ENCODE data around the gene MRPL52. TPM values are rescaled to one million over a fixed set of nuclear protein-coding genes. Genes with fewer than 3 reads are reported as not detected.
"Not testable (repeated sequence)": the region's sequence is repeated elsewhere in the genome, so short reads cannot be mapped to it uniquely, and the experiment has no call there.

The MRPL52 gene
- total and polyA plus RNA-seq, 4 donors, result 37.2 to 56.0 (median 48.2) TPM

DNA sequence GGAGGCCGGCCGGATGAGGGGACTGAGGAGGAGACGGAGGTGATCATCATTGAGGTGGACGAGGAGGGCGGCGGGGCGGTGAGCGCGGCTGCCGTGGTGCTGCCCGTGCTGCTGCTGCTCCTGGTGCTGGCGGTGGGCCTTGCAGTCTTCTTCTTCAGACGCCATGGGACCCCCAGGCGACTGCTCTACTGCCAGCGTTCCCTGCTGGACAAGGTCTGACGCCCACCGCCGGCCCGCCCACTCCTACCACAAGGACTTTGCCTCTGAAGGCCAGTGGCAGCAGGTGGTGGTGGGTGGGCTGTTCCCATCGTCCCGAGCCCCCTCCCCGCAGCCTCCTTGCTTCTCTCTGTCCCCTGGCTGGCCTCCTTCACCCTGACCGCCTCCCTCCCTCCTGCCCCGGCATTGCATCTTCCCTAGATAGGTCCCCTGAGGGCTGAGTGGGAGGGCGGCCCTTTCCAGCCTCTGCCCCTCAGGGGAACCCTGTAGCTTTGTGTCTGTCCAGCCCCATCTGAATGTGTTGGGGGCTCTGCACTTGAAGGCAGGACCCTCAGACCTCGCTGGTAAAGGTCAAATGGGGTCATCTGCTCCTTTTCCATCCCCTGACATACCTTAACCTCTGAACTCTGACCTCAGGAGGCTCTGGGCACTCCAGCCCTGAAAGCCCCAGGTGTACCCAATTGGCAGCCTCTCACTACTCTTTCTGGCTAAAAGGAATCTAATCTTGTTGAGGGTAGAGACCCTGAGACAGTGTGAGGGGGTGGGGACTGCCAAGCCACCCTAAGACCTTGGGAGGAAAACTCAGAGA lies 16.3 kb downstream of the MRPL52 start:
- intact Hi-C loops (cut with DNase I), result no loop called here
- Histone ChIP-seq H3K36me3 (ENCODE audit: control insufficient read depth in 1 of 2, insufficient read depth in 2 of 2, low read length in 1 of 2) (peaks cover 0 to 17% of the 10 kb centered on the region in 2 donors), H3K4me1 (ENCODE audit: control insufficient read depth in 1 of 2, insufficient read depth in 2 of 2, low read length in 2 of 2) (no peaks in the 10 kb centered on the region)

DNA sequence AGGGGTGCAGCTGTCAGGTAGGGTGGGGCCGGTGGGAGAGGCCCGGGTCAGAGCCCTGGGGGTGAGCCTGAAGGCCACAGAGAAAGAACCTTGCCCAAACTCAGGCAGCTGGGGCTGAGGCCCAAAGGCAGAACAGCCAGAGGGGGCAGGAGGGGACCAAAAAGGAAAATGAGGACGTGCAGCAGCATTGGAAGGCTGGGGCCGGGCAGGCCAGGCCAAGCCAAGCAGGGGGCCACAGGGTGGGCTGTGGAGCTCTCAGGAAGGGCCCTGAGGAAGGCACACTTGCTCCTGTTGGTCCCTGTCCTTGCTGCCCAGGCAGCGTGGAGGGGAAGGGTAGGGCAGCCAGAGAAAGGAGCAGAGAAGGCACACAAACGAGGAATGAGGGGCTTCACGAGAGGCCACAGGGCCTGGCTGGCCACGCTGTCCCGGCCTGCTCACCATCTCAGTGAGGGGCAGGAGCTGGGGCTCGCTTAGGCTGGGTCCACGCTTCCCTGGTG lies 17.2 kb downstream of the MRPL52 start:
- DNase-seq, result peak in 1 of 2 donors; percentile 61
- H3K4me1 ChIP-seq (ENCODE audit: control insufficient read depth in 1 of 2, insufficient read depth in 2 of 2, low read length in 2 of 2), result no peaks in the 10 kb centered on the region

More for the DNA sequence above, 16.3 kb downstream of the MRPL52 start:
- ATAC-seq (ENCODE audit: low FRiP score) (no peak), DNase-seq (peak in 1 of 2 donors; percentile 77)
- H3K4me3 ChIP-seq (ENCODE audit: low read length in 2 of 2), result no peak overlapping the region
- H3K9me3 ChIP-seq (ENCODE audit: control insufficient read depth, low read length), result no peaks in the 10 kb centered on the region
- peak overlapping the region in 1 of 2 donors; percentile 9 for H3K27ac ChIP-seq (ENCODE audit: low read depth in 1 of 2, low read length in 2 of 2)
- no peaks in the 10 kb centered on the region for H3K27me3 ChIP-seq (ENCODE audit: control insufficient read depth in 1 of 2, insufficient read depth in 2 of 2, low read length in 1 of 2)
- WGBS, 2 donors, result 75 to 77% methylated on average over 26 of the region's 26 CpGs

DNA sequence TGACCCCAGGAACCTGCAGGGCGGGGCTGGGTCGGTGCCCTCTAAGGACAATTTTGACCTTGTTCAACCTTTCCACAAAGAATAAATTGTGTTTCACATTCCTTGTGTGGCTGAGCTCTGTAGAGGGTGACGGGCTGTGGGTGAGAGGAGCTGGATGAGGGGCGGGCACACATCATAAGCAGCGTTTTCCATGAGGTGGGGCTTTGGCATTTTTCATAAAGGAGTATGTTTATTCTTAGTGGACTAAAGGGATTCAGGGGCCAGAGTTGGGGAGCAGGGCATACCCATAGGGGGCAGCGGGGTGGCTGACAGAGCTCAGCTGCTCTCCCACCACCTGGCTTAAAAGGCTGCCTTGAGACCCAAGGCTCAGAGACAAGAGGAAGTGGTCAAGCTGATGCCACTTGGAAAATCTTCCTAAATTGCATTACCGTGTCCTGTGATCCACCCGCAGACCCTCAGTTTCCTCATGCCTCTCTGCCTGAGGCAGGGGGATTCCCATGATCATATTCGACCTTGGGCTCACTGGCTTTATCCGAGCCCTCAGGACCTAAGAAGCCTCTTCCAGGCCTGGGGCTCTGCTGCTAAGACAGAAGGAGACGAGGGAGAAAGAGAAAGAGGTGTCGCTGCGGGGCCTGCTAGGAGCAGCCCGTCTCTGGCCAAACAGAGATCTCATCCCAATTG lies 18.1 kb downstream of the MRPL52 start:
- H3K4me1 ChIP-seq (ENCODE audit: control insufficient read depth in 1 of 2, insufficient read depth in 2 of 2, low read length in 2 of 2), result no peaks in the 10 kb centered on the region
- H3K27me3 ChIP-seq (ENCODE audit: control insufficient read depth in 1 of 2, insufficient read depth in 2 of 2, low read length in 1 of 2), result no peaks in the 10 kb centered on the region
- peak overlapping the region; percentile 73 to 95 for H3K27ac ChIP-seq (ENCODE audit: low read depth in 1 of 2, low read length in 2 of 2)
- WGBS, 2 donors, result 12 to 13% methylated on average over 14 of the region's 14 CpGs
- H3K9me3 ChIP-seq (ENCODE audit: control insufficient read depth, low read length), result no peaks in the 10 kb centered on the region
- H3K36me3 ChIP-seq (ENCODE audit: control insufficient read depth in 1 of 2, insufficient read depth in 2 of 2, low read length in 1 of 2), result peaks cover 0 to 14% of the 10 kb centered on the region in 2 donors
- peak; percentile 55 to 77 for DNase-seq
- no peak for ATAC-seq (ENCODE audit: low FRiP score)
- no peak overlapping the region for H3K4me3 ChIP-seq (ENCODE audit: low read length in 2 of 2)
- intact Hi-C loops (cut with DNase I), result no loop called here

More for the DNA sequence above, 17.2 kb downstream of the MRPL52 start:
- no peak overlapping the region for H3K4me3 ChIP-seq (ENCODE audit: low read length in 2 of 2)
- H3K9me3 ChIP-seq (ENCODE audit: control insufficient read depth, low read length), result no peaks in the 10 kb centered on the region
- 49 to 58% methylated on average over 10 to 11 of the region's 11 CpGs for WGBS, 2 donors
- H3K27me3 ChIP-seq (ENCODE audit: control insufficient read depth in 1 of 2, insufficient read depth in 2 of 2, low read length in 1 of 2), result no peaks in the 10 kb centered on the region
- ATAC-seq (ENCODE audit: low FRiP score), result no peak
- intact Hi-C loops (cut with DNase I), result no loop called here
- H3K27ac ChIP-seq (ENCODE audit: low read depth in 1 of 2, low read length in 2 of 2), result peak overlapping the region; percentile 33 to 37
- H3K36me3 ChIP-seq (ENCODE audit: control insufficient read depth in 1 of 2, insufficient read depth in 2 of 2, low read length in 1 of 2), result peaks cover 0 to 17% of the 10 kb centered on the region in 2 donors

DNA sequence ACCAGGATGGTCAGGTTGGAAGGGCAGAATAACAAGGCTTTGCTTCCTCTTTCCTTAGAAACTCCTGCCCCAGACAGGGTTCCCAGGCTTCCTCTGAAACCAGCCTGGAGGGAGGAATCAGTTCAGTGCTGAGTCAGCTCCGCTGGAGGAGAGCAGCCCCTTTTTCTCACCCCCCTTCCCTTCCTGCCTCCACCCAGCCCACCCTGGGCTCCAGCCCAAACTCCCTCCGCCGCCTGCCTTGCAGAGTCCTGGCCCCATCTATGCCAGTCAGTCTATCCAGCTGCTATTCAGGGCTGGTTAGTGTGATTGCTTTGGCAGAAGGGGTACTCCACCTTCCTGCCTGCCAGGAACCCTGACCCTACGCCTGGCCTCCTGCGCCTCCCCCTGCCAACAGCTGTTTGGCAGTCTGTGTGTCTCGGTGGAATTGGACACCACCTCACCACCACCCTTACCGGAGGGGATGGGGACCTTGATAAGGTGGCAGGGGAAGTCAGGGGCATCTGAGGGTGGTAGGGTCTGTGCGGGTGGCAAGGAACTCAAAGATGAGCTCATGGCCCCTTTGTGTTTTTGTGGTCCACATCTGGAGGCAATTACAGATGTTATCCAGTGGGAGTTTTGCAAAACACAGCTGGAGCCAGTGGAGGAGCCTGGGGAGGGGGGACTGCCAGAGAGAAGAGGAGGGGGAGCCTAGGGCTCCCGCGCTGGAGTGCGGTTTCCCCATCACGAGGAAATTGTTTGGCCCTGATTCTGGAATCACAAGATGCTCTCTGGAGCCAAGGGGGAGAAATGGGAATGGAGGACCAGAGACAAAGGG lies 18.9 kb downstream of the MRPL52 start:
- no peaks in the 10 kb centered on the region for H3K27me3 ChIP-seq (ENCODE audit: control insufficient read depth in 1 of 2, insufficient read depth in 2 of 2, low read length in 1 of 2)
- H3K9me3 ChIP-seq (ENCODE audit: control insufficient read depth, low read length), result no peaks in the 10 kb centered on the region
- peaks cover 0 to 12% of the 10 kb centered on the region in 2 donors for H3K36me3 ChIP-seq (ENCODE audit: control insufficient read depth in 1 of 2, insufficient read depth in 2 of 2, low read length in 1 of 2)
- H3K27ac ChIP-seq (ENCODE audit: low read depth in 1 of 2, low read length in 2 of 2), result peak overlapping the region; percentile 73 to 95
- H3K4me1 ChIP-seq (ENCODE audit: control insufficient read depth in 1 of 2, insufficient read depth in 2 of 2, low read length in 2 of 2), result no peaks in the 10 kb centered on the region
- DNase-seq, result peak; percentile 93
- intact Hi-C loops (cut with DNase I), result no loop called here
- H3K4me3 ChIP-seq (ENCODE audit: low read length in 2 of 2), result no peak overlapping the region
- WGBS, 2 donors, result 0 to 3% methylated on average over 12 of the region's 12 CpGs
- peak; percentile 77 for ATAC-seq (ENCODE audit: low FRiP score)

DNA sequence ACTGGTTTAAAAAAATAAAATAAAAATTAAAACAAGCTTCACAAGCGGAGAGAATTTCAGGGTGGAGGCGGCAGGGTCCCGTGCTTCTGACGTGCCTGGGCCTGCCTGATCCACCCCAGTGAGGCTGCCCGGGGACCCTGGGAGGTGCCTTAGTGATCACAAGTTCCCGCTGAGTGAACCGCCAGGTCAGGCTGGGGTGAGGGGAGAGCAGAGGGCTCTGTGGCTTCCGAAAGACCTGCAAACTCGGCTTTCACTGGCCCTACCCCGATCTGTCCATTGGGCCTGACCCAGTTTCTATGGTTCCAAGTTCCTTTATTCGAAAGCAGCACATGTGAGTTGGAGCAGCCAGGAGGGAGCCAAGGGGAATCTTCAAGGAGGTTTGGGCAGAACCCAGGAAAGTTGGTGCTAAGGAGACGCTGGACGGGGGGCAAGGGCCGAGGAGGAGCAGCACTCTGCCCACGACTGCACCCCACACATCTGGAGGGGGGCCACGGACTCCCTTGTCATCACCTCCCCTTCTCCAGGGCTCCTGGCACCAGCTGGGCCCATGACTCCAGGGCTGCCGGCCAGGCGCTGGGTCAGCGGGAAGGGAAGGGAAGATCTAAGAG lies 19.6 kb downstream of the MRPL52 start:
- peak; percentile 52 for ATAC-seq (ENCODE audit: low FRiP score)
- Histone ChIP-seq H3K27ac (ENCODE audit: low read depth in 1 of 2, low read length in 2 of 2) (peak overlapping the region; percentile 72 to 95), H3K4me1 (ENCODE audit: control insufficient read depth in 1 of 2, insufficient read depth in 2 of 2, low read length in 2 of 2) (no peaks in the 10 kb centered on the region), H3K27me3 (ENCODE audit: control insufficient read depth in 1 of 2, insufficient read depth in 2 of 2, low read length in 1 of 2) (no peaks in the 10 kb centered on the region), H3K4me3 (ENCODE audit: low read length in 2 of 2) (no peak overlapping the region), H3K36me3 (ENCODE audit: control insufficient read depth in 1 of 2, insufficient read depth in 2 of 2, low read length in 1 of 2) (peaks cover 0 to 9% of the 10 kb centered on the region in 2 donors), H3K9me3 (ENCODE audit: control insufficient read depth, low read length) (no peaks in the 10 kb centered on the region)
- intact Hi-C loops (cut with DNase I), result no loop called here
- 3 to 8% methylated on average over 19 of the region's 19 CpGs for WGBS, 2 donors
- DNase-seq, result peak; percentile 81 to 89

DNA sequence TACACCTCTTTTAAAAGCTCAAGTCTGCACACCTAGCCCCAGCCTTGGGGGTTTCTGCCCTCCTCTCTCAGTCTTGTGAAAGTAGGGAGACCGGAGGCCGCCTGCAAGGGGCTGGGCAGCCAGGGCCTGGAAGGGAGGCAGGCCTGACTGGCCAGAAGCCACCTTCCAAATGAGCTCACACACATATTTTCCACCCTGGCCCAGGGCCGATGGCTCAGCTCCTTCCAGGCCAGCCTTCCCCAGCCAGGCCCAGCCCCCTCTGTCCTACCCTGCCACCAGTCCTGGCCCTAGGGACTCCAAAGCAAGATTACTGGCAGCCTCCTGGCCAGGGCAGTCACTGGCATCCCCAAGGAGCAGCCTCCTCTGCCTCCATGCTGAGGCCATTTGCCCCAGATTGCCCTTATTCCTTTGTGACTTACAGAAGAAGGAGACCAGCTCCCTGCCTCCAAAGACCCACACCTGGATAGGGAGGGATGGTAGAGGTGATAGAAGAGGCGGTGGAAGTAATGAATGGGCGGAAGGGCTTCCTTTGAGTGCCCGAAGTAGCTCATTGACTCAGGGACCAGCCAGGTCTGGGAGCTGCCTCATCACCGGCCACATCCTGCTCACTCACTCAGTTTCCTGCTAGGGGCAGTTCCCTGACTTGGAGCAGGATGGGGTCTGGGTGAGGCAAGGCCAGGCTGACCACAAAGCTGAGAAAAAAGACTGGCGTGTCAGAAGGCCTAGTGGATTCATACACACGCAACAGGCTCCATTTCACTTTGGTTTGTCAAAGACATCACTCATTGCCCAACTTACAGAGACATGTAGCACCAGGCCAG lies 21.5 kb downstream of the MRPL52 start:
- H3K4me1 ChIP-seq (ENCODE audit: control insufficient read depth in 1 of 2, insufficient read depth in 2 of 2, low read length in 2 of 2), result no peaks in the 10 kb centered on the region

DNA sequence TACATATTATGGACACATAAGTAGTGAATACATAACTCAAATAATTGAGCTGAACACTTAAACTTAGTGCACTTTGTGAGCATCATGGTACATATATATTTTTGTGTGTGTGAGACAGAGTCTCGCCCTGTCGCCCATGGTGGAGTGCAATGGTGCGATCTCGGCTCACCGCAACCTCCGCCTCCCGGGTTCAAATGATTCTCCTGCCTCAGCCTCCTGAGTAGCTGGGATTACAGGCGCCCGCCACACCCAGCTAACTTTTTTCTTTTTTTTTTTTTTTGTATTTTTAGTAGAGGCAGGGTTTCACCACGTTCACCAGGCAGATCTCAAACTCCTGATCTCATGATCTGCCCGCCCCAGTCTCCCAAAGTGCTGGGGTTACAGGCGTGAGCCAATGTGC lies 22.5 kb downstream of the MRPL52 start:
- ATAC-seq (ENCODE audit: low FRiP score); H3K4me1 ChIP-seq (ENCODE audit: control insufficient read depth in 1 of 2, insufficient read depth in 2 of 2, low read length in 2 of 2): not testable (repeated sequence)
- WGBS, 2 donors, result 69 to 77% methylated on average over 10 to 12 of the region's 12 CpGs

More for the DNA sequence above, 21.5 kb downstream of the MRPL52 start:
- peak overlapping the region; percentile 10 to 53 for H3K27ac ChIP-seq (ENCODE audit: low read depth in 1 of 2, low read length in 2 of 2)
- intact Hi-C loops (cut with DNase I), result loop anchor here in 1 of 2 donors (1.0 to 10.0 kb wide), 3 partner anchors 14 to 294 kb away; no protein-coding TSS in a partner anchor
- ATAC-seq (ENCODE audit: low FRiP score) (peak; percentile 82), DNase-seq (peak; percentile 95 to 98)
- H3K4me3 ChIP-seq (ENCODE audit: low read length in 2 of 2), result no peak overlapping the region
- no peaks in the 10 kb centered on the region for H3K9me3 ChIP-seq (ENCODE audit: control insufficient read depth, low read length)
- no peaks in the 10 kb centered on the region for H3K36me3 ChIP-seq (ENCODE audit: control insufficient read depth in 1 of 2, insufficient read depth in 2 of 2, low read length in 1 of 2)
- 23 to 29% methylated on average over 9 of the region's 9 CpGs for WGBS, 2 donors
- H3K27me3 ChIP-seq (ENCODE audit: control insufficient read depth in 1 of 2, insufficient read depth in 2 of 2, low read length in 1 of 2), result no peaks in the 10 kb centered on the region

More for the DNA sequence above, 22.5 kb downstream of the MRPL52 start:
- not testable (repeated sequence) for H3K4me3 ChIP-seq (ENCODE audit: low read length in 2 of 2); DNase-seq; H3K27me3 ChIP-seq (ENCODE audit: control insufficient read depth in 1 of 2, insufficient read depth in 2 of 2, low read length in 1 of 2); H3K9me3 ChIP-seq (ENCODE audit: control insufficient read depth, low read length); H3K36me3 ChIP-seq (ENCODE audit: control insufficient read depth in 1 of 2, insufficient read depth in 2 of 2, low read length in 1 of 2)
- intact Hi-C loops (cut with DNase I), result loop anchor here (2.0 to 10.0 kb wide), 5 partner anchors 15 to 295 kb away; partner anchors contain the start of gene MMP14 (in 1 of the 2)
- H3K27ac ChIP-seq (ENCODE audit: low read depth in 1 of 2, low read length in 2 of 2), result peak overlapping the region in 1 of 2 donors; percentile 10
